RWPE1 (cell line): ENCODE data around the gene ECI2.

ENCODE experiments used
- CTCF ChIA-PET: fragments of 350-600 bp; sonication (Branson Sonifier 250); formaldehyde crosslinking; extraction: SDS; loops from one replicate; lab custom pipeline; 2021; lab: Yijun Ruan, JAX
- POLR2A ChIA-PET: fragments of 400-600 bp; formaldehyde crosslinking; extraction: SDS; loops from one replicate; lab custom pipeline; 2020; ENCODE audit warnings: antibody characterized with exemption; ENCODE audit not compliant: low non-redundant PET; lab: Yijun Ruan, JAX
- DNase-seq: peaks from one replicate; pipeline ENCODE4 v3.0.0; 2012; ENCODE audit warnings: low spot score
- H3K27ac ChIP-seq: fragments of 450-650 bp; 2 replicates; pipeline ENCODE4 v1.5.1; 2017
- CTCF ChIP-seq: fragments of 450-650 bp; conservative IDR thresholded peaks from 2 replicates; pipeline ENCODE4 v1.5.1; 2017; ENCODE audit warnings: low read depth, mild to moderate bottlenecking

Gene ECI2

DNA sequence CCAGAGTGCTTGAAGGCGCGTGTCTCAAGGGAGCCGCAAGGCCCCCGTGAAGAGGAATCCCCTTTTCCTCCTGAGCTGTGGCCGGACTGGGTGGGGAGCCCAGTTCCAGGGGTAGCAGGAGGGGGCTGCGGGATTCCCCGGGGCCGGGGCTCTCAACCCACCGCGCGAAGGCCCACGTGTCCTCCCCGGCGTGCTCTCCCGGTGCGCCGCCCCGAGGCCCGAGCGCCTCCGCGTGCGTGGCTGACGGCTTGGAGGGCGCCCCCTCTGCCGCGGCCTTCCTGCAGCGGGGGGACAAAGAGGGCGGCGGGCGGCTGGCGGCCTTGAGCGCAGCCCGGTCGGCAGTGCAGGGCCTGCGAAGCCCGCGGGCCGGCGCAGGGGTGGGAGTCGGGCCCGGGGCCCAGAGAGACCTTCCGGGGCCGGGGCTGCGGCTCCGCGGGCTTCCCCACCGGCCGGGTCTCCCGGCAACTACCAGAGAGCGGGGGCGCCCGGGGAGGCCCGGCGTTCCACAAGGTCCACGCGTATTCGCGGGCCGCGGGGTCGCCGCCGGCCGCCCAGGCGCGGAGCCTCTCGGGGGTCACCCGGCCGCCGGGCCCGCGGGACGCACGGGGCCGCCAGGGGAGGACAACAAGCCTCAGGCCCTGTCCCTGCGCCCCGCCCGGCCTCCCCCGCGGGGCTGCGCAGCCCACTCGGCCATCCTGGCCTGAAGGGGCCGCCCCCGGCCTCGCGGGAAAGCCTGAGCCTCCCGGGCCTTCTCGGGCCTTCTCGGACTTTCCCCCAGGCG, 56.5 kb downstream of the ECI2 start, which contains the start of gene FAM217A:
Gene FAM217A, minus strand, starts transcription at position 447 of the 781 bp plus-strand sequence. CDS start 1,723 bp downstream, outside the sequence.
- CTCF ChIA-PET, result interaction anchor here (0.5 to 1.0 kb wide), 2 partner anchors 15 to 88 kb away, joined by 4 to 6 read pairs; no protein-coding TSS in a partner anchor
- no peak for TF ChIP-seq CTCF
- no peak for DNase-seq
- no peak within 1 kb of the TSS for H3K27ac ChIP-seq
- POLR2A ChIA-PET, result no interaction called here

GRCh38 chr6:4074478-4075235, 60.7 kb downstream of the ECI2 start:
- no peak overlapping the region for H3K27ac ChIP-seq
- ChIA-PET POLR2A (no interaction called here), CTCF (interaction anchor here (0.6 kb wide), 1 partner anchor 39 kb away, joined by 4 read pairs; no protein-coding TSS in a partner anchor)
- no peak for DNase-seq
- no peak for TF ChIP-seq CTCF

- POLR2A ChIA-PET, result no interaction called here
- CTCF ChIA-PET, result no interaction called here
- no peak overlapping the region for H3K27ac ChIP-seq
- no peak for DNase-seq
- TF ChIP-seq CTCF, result no peak
These were observed 64.0 kb downstream of the ECI2 start for GRCh38 chr6:4071330-4071729.

- no peak for TF ChIP-seq CTCF
- no peak overlapping the region for H3K27ac ChIP-seq
- CTCF ChIA-PET, result interaction anchor here (0.6 to 1.4 kb wide), 2 partner anchors 9 to 86 kb away, joined by 3 to 4 read pairs; no protein-coding TSS in a partner anchor
- POLR2A ChIA-PET, result no interaction called here
- DNase-seq, result no peak
These were observed 66.2 kb downstream of the ECI2 start for GRCh38 chr6:4069199-4069598.

- H3K27ac ChIP-seq, result no peak overlapping the region
- POLR2A ChIA-PET, result no interaction called here
- DNase-seq, result no peak
- CTCF ChIA-PET, result interaction anchor here (1.4 kb wide), 1 partner anchor 88 kb away, joined by 4 read pairs; no protein-coding TSS in a partner anchor
- no peak for TF ChIP-seq CTCF
These were observed 67.7 kb downstream of the ECI2 start for GRCh38 chr6:4067673-4068072.

DNA sequence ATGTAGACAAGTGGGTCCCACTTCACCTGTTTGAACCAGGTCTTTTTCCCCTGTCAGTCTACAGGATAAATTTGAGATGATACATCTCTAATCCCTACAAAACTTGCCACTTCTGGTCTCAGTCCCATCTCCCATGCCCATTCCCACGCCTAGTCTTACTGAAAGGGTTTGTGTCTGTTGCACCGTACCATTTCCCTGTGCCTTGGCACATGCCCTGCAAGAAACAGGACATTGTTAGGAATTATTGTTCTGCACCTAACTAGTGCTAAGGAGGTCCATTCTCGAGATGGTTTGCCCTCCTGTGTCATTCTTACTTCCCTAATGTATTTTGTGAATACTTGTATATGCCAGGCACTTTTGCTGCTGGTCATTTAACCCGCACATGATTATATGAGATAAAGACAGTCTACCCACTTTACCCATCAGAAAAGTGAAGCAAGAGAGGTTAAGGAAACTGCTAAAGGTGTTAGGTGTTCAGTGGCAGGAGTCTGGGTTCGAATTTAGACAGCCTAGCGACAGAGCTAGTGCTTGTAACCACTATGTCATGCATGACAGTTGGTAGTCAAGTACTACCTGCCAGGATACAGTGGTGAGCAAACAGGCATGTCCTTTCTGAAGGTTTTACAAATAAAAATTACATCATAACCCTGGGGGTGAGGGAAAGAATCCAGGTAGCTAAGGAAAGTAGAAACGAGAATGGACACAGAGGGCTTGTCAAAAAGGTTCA, 69.2 kb downstream of the ECI2 start:
- ChIA-PET POLR2A (no interaction called here), CTCF (no interaction called here)
- DNase-seq, result no peak
- TF ChIP-seq CTCF, result no peak
- no peak overlapping the region for H3K27ac ChIP-seq
